Esophagus squamous epithelium (tissue), 4 donors: ENCODE results near the gene GJB1.

ENCODE experiments used
- CTCF ChIP-seq, 6 experiments: fragments of 450-650 bp in 4 of 6; fragments of 200-600 bp in 2 of 6; sonication (generic) in 2 of 6; IDR thresholded peaks; one replicate each; pipeline ENCODE4 v1.5.1; 2016 to 2019; ENCODE audit warnings: antibody characterized with exemption in 6 of 6, mild to moderate bottlenecking in 4 of 6, moderate library complexity in 4 of 6
- POLR2A ChIP-seq, 4 donors: fragments of 450-650 bp; IDR thresholded peaks; one replicate each; pipeline ENCODE4 v1.6.1; 2017; ENCODE audit warnings: antibody characterized with exemption in 4 of 4, mild to moderate bottlenecking in 4 of 4, moderate library complexity in 3 of 4

- no peak for TF ChIP-seq CTCF (IDR thresholded peaks at IDR 0.05)
- TF ChIP-seq POLR2A (IDR thresholded peaks at IDR 0.05) = no peak
Observed at GRCh38 chrX:71212536-71212935, 10.5 kb upstream of the GJB1 start.
